H54 (cell line): Measurements from ENCODE around the gene ZDHHC21.

ENCODE experiments used
- DNase-seq: peaks from one replicate; pipeline ENCODE4 v3.0.0; 2011; ENCODE audit warnings: low spot score, mixed read lengths; ENCODE audit not compliant: insufficient read length
- FAIRE-seq: peaks from 3 replicates; lab custom pipeline; 2011; peaks lifted over from hg19 to GRCh38; lab: Jason Lieb, UNC
- POLR2A ChIP-seq: IDR thresholded peaks from 2 replicates; pipeline ENCODE4 v1.6.1; 2011; ENCODE audit warnings: low read depth, mild to moderate bottlenecking, low read length

Gene ZDHHC21, protein sequence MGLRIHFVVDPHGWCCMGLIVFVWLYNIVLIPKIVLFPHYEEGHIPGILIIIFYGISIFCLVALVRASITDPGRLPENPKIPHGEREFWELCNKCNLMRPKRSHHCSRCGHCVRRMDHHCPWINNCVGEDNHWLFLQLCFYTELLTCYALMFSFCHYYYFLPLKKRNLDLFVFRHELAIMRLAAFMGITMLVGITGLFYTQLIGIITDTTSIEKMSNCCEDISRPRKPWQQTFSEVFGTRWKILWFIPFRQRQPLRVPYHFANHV

GRCh38 chr9:14693251-14693861 lies at the start of gene ZDHHC21:
TSS of gene ZDHHC21 (minus strand) at chr9:14693432. CDS start at chr9:14674340, 19,092 bp downstream.
- peak; percentile 60 for DNase-seq
- peak; percentile 58 for TF ChIP-seq POLR2A
- FAIRE-seq: no peak

GRCh38 chr9:14741369-14741768 lies 48.1 kb upstream of the ZDHHC21 start:
- no peak for TF ChIP-seq POLR2A
- no peak for FAIRE-seq
- DNase-seq: no peak

- DNase-seq: no peak
- no peak for TF ChIP-seq POLR2A
- FAIRE-seq: no peak
Observed at GRCh38 chr9:14733133-14733532, 39.9 kb upstream of the ZDHHC21 start.

GRCh38 chr9:14731294-14731981 lies 38.2 kb upstream of the ZDHHC21 start:
- no peak for TF ChIP-seq POLR2A

GRCh38 chr9:14730461-14730898 lies 37.2 kb upstream of the ZDHHC21 start:
- FAIRE-seq (no peak), DNase-seq (no peak)
- TF ChIP-seq POLR2A: no peak

More at GRCh38 chr9:14731294-14731981, 38.2 kb upstream of the ZDHHC21 start:
- DNase-seq (no peak), FAIRE-seq (no peak)

DNA sequence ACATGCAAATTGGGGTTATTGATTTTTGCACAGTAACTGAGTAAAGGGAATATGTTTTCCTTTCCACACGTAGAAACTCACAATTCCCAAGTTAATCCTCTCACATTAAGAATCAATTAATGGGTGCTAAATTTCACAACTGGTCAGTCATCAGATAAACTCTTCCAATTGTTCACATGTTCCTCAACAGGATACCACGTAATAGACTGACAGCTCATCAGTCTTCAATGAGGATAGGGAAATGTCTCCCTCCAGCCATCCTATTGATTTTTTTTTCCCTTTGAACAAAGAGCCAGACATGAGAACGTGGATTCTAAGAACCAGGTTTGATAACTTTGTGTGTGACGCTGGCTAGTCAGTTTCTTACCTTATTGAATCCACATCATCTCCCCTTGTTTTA lies 30.1 kb upstream of the ZDHHC21 start:
- no peak for TF ChIP-seq POLR2A
- no peak for DNase-seq
- FAIRE-seq: no peak

GRCh38 chr9:14722391-14723035 lies 29.3 kb upstream of the ZDHHC21 start, which contains the start of gene CER1:
TSS of gene CER1 (minus strand) at chr9:14722733. CDS start at chr9:14722672, 61 bp downstream.
- DNase-seq (no peak), FAIRE-seq (no peak)
- no peak for TF ChIP-seq POLR2A

- FAIRE-seq (no peak), DNase-seq (no peak)
- TF ChIP-seq POLR2A: no peak
Observed at GRCh38 chr9:14719231-14719923, 26.1 kb upstream of the ZDHHC21 start.

GRCh38 chr9:14715102-14715501 lies 21.9 kb upstream of the ZDHHC21 start:
- TF ChIP-seq POLR2A: no peak
- FAIRE-seq (no peak), DNase-seq (no peak)

- no peak for DNase-seq
- FAIRE-seq: no peak
- no peak for TF ChIP-seq POLR2A
Observed at GRCh38 chr9:14713187-14713767, 20.0 kb upstream of the ZDHHC21 start.

DNA sequence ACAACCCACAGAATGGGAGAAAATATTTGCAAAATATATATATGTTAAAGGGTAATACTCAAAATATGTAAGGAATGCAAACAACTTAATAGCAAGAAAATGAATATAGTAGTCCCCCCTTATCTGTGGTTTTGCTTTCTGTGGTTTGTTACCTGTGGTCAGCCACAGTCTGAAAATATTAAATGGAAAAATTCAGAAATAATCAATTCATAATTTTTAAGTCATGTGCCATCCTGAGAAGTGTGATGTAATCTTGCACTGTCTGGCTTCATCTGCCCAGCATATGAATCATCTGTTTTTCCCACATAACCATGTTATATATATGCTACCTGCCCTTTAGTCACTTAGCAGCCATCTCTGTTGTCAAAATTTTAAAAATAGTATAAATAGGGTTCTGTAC lies 17.6 kb upstream of the ZDHHC21 start:
- no peak for TF ChIP-seq POLR2A
- FAIRE-seq (no peak), DNase-seq (no peak)

GRCh38 chr9:14706530-14707140 lies 13.4 kb upstream of the ZDHHC21 start:
- FAIRE-seq: no peak
- TF ChIP-seq POLR2A: no peak
- DNase-seq: no peak
